Amygdala (tissue), 56 donors: ENCODE measurements around the gene TMEM254.
"Not testable (repeated sequence)": the region's sequence is repeated elsewhere in the genome, so short reads cannot be mapped to it uniquely, and the experiment has no call there.

Experiments used
- DNase-seq, 56 donors: peaks; one replicate each; lab custom pipeline; 2025; lab: John Stamatoyannopoulos, UW

Gene TMEM254

GRCh38 chr10:80078448-80079311 is at the start of gene TMEM254:
Gene TMEM254 (plus strand): TSS chr10:80078665. CDS start chr10:80078700, 35 bp downstream.
- peak; percentile 51 to 92 (median 81) for DNase-seq

- not testable (repeated sequence) for DNase-seq
Measured at GRCh38 chr10:80029205-80029604, 49.3 kb upstream of the TMEM254 start.

- not testable (repeated sequence) for DNase-seq
Measured at GRCh38 chr10:80029865-80030264, 48.6 kb upstream of the TMEM254 start.

- no peak for DNase-seq
Measured at GRCh38 chr10:80032503-80032902, 46.0 kb upstream of the TMEM254 start.

- DNase-seq = not testable (repeated sequence)
Measured at GRCh38 chr10:80034766-80035165, 43.7 kb upstream of the TMEM254 start.

GRCh38 chr10:80035430-80035829 is 43.0 kb upstream of the TMEM254 start:
- DNase-seq = not testable (repeated sequence)

- not testable (repeated sequence) for DNase-seq
Measured at GRCh38 chr10:80036921-80037500, 41.5 kb upstream of the TMEM254 start.

GRCh38 chr10:80038226-80038625 is 40.2 kb upstream of the TMEM254 start:
- not testable (repeated sequence) for DNase-seq

GRCh38 chr10:80041162-80041561 is 37.3 kb upstream of the TMEM254 start:
- no peak for DNase-seq

- DNase-seq = not testable (repeated sequence)
Measured at GRCh38 chr10:80044935-80045334, 33.5 kb upstream of the TMEM254 start.

GRCh38 chr10:80046629-80047441 is 31.6 kb upstream of the TMEM254 start:
- peak in 40 of 56 donors; percentile 2 to 78 (median 31) for DNase-seq

- DNase-seq = no peak
Measured at GRCh38 chr10:80050752-80051151, 27.7 kb upstream of the TMEM254 start.

GRCh38 chr10:80051993-80052392 is 26.5 kb upstream of the TMEM254 start:
- no peak for DNase-seq

- DNase-seq = no peak
Measured at GRCh38 chr10:80055760-80056159, 22.7 kb upstream of the TMEM254 start.

GRCh38 chr10:80057171-80057570 is 21.3 kb upstream of the TMEM254 start:
- no peak for DNase-seq

GRCh38 chr10:80064120-80064886 is 14.2 kb upstream of the TMEM254 start:
- DNase-seq = no peak

GRCh38 chr10:80066809-80067208 is 11.7 kb upstream of the TMEM254 start:
- no peak for DNase-seq

- DNase-seq = not testable (repeated sequence)
Measured at GRCh38 chr10:80067821-80068220, 10.6 kb upstream of the TMEM254 start.

GRCh38 chr10:80068270-80068669 is 10.2 kb upstream of the TMEM254 start:
- DNase-seq = no peak

GRCh38 chr10:80070057-80070456 is 8.4 kb upstream of the TMEM254 start:
- peak in 55 of 56 donors; percentile 9 to 93 (median 76) for DNase-seq
